SH-SY5Y (cell line): Measurements from ENCODE around the gene NKG7.

ENCODE experiments used
- GATA2 ChIP-seq: IDR thresholded peaks from 2 replicates; pipeline ENCODE4 v1.6.1; 2011; ENCODE audit warnings: mild to moderate bottlenecking, low read depth, low read length
- GATA3 ChIP-seq: IDR thresholded peaks from 2 replicates; pipeline ENCODE4 v1.6.1; 2011; ENCODE audit warnings: low read depth, mild to moderate bottlenecking, low read length, moderate library complexity

NKG7 gene

GRCh38 chr19:51354742-51355148 is 17.7 kb downstream of the NKG7 start:
- TF ChIP-seq GATA2 = no peak
- TF ChIP-seq GATA3 = no peak

- no peak for TF ChIP-seq GATA2
Observed at GRCh38 chr19:51354103-51354741, 18.2 kb downstream of the NKG7 start.

GRCh38 chr19:51352783-51353360 is 19.6 kb downstream of the NKG7 start:
- TF ChIP-seq GATA2 = no peak
- TF ChIP-seq GATA3 = no peak

DNA sequence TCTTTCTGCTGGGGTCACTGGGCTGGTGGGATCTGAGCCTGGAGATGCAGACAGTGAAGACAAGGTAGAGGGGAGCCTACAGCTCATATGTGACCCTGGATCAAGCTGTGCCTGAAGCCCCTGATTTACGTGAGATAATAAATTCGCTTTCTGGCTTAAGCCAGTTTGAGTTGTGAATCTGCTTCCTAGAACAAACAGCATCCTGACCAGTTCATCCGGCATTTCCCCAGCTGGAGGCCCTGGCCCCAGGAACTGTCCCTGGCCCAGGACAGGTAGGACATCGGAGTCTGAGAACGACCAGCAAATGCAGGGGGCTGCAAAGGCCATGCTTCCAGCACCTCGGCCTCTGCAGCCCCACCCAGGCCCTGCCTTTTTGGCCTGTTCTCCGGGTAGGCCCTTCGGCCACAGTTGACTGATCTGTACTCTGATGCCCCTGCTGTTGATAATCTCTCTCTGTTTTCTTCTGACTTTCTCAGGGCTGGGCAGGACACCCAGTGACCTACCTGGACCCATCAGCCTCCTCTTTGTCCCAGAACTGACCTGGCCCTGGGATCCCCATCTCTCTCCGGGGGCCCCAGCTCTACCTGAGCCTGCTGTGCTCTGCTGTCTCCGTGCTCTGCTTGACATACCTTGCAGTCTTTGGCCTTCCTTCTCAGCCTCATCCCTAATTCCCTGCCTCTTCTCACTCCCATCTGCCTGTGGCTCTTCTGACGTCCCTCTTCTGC is 21.0 kb downstream of the NKG7 start:
- no peak for TF ChIP-seq GATA2
- no peak for TF ChIP-seq GATA3

GRCh38 chr19:51347209-51347928 is 25.1 kb downstream of the NKG7 start:
- TF ChIP-seq GATA3 (no peak), GATA2 (no peak)

DNA sequence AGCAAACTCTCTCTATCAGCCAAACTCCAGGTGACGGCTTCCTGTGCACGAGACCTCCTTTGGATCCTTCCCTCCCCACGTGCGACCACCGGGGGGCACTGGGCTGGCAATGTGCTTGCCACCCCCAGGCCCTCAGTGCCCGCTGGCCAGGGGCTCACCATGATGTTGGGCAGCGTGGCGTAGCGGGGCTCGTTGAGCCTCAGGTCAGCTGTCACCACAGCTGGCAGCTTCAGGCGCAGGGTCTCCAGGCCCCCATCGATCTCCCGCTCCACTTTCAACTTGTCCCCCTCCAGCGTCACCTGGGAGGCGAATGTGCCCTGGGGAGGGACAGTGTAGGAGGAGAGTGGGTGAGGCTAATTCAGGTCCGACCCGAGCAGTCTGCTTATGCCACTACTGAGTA is 25.7 kb downstream of the NKG7 start:
- TF ChIP-seq GATA3 = no peak
- no peak for TF ChIP-seq GATA2

DNA sequence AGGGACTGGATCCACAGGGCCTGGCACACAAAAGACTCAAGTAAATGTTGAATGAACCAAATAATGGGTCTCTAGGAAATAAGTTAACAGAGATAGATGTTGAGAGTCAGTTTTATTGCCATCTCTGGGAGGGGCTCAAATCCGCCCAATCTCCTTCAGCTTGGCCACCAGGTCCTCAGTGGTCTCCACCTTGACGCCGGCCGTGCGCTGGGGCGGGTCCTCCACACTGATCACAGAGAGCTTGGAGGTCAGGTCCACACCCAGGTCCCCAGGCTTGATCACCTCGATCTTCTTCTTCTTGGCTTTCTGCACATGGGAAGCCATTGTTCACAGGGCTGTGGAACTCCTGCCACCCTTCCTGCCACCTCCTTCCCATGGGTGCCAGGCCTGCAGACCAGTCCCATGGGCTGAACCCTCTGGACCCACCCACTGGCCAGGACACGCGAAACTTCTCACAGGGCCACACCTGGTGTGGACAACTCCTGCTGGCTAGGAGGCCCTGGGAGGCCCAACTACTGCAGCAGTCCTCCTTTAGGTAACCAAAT is 27.3 kb downstream of the NKG7 start:
- TF ChIP-seq GATA2 (no peak), GATA3 (no peak)

- TF ChIP-seq GATA3 = no peak
- TF ChIP-seq GATA2 = no peak
Observed at GRCh38 chr19:51342631-51343569, 29.6 kb downstream of the NKG7 start.

DNA sequence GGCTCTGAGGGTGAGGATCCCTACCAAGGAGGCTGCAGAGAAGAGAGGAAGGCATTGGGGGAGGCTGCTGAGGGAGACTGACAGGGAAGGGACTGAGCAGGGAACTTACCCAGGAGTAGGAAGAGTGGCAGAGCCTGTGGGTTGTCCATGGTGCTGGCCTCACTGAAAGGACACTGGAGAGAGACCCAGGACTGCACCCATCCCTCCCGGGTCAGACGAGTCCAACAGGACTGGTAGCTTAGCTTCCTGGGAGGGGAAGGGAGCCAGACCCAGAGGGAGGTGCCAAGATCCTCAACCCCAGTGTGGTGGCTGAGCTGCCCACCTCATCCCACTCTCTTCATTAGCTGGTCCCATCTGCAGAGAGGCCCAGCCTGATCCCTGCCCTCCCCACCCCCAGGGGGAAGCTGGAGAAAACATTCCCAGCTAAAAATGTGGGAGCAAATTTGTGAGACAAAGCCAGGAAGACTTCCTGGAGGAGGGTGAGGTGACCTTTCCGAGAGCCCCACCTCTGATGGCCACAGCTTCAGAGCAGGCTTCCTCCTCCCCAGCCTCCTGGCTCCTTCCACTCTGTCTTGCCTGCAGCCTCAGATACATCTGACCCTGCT is 30.4 kb downstream of the NKG7 start, which contains the start of gene VSIG10L:
Gene VSIG10L, minus strand, starts transcription at position 164 of the 605 bp plus-strand sequence. Its CDS starts 15 bp downstream, at position 149.
- TF ChIP-seq GATA2 = no peak
- no peak for TF ChIP-seq GATA3

DNA sequence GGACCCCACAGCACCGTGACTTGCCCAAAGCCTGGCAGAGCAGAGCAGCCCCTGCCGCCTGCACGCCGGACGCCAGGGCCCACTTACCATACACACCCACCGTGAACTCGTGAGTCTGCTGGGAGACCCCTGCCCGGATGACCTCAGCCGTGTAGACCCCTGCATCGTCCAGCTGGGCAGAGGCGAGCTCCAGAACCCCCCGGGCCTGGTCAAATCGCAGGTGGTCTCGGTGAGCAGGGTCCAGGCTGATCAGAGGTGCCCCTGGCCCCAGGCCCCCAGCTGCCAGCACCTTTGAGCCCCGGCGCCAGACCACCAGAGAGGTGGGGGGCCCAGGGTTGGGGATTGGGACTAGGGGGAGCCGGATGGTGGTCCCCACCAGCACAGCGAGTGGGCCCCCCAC is 31.4 kb downstream of the NKG7 start:
- TF ChIP-seq GATA3 = no peak
- TF ChIP-seq GATA2 = no peak

DNA sequence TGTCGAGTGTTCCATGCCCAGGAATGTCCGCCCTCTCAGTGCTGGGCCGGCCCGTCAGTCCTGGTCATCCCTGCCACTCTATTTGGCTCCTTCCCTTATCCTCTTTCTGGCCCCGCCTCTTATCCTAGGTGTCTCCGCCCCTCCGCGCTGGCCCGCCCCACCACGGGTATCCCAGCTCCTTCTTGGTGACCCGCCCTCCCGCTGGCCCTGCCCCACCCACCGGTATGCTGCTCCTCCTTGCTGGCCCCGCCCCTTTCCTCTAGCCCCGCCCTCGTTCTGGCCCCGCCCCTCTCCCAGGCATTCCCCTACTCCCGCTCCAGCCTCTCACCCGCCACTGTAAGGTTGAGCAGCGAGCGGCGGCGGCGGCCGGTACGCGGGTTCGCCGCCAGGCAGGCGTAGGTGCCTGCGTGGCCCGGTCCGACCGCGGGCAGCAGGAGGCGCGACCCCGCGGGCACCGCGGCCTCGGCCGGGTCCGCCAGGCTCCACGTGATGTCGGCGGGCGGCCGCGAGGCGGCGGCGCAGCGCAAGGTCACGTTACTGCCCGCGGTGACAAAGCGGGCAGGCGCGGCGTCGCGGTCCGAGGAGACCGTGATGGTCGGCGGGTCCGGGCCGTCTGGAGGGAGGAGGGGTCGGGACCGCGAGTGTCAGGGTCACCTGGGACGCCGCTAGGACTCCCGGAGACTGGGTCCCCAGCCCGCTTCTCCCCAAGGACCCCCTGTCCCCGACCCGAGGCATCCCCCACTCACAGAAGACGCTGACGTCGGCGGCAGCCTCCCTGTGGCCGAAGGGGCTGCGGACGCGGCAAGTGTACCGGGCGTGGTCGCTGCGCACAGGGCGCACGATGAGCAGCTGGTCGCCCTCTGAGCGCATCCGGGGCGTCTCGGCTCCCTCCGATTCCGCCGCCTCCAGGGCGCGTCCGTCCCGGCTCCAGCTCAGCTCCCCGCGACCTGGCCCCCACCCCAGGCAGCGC is 32.5 kb downstream of the NKG7 start:
- TF ChIP-seq GATA2 (no peak), GATA3 (no peak)

- TF ChIP-seq GATA2 (no peak), GATA3 (no peak)
Observed at GRCh38 chr19:51339313-51339686, 33.2 kb downstream of the NKG7 start.
